Fibroblast of peridontal ligament (primary cell): ENCODE results near the gene ARL8A.
A peak's percentile ranks its signal among the peaks of the same experiment; 100 is the strongest.

Experiments
- DNase-seq: peaks from one replicate; pipeline ENCODE4 v3.0.0-alpha.2; 2010; ENCODE audit errors: extremely low read depth

The ARL8A gene

GRCh38 chr1:202135221-202135721 is 9.3 kb downstream of the ARL8A start:
- DNase-seq = peak; percentile 66

GRCh38 chr1:202134645-202135172 is 9.8 kb downstream of the ARL8A start:
- no peak for DNase-seq

- no peak for DNase-seq
Measured at GRCh38 chr1:202133989-202134388, 10.5 kb downstream of the ARL8A start.

- no peak for DNase-seq
Measured at GRCh38 chr1:202133496-202133895, 11.0 kb downstream of the ARL8A start.

- DNase-seq = no peak
Measured at GRCh38 chr1:202133001-202133400, 11.5 kb downstream of the ARL8A start.

- DNase-seq = peak; percentile 28
Measured at GRCh38 chr1:202131956-202132821, 12.3 kb downstream of the ARL8A start.

GRCh38 chr1:202130816-202131522 is 13.6 kb downstream of the ARL8A start:
- no peak for DNase-seq

GRCh38 chr1:202130297-202130721 is 14.2 kb downstream of the ARL8A start:
- DNase-seq = no peak

GRCh38 chr1:202129453-202130296 is 14.9 kb downstream of the ARL8A start:
- no peak for DNase-seq

GRCh38 chr1:202127836-202128622 is 16.5 kb downstream of the ARL8A start:
- no peak for DNase-seq

- DNase-seq = no peak
Measured at GRCh38 chr1:202127061-202127460, 17.5 kb downstream of the ARL8A start.

GRCh38 chr1:202126426-202126825 is 18.1 kb downstream of the ARL8A start:
- DNase-seq = no peak

GRCh38 chr1:202125611-202126010 is 18.9 kb downstream of the ARL8A start:
- no peak for DNase-seq

GRCh38 chr1:202124142-202124541 is 20.4 kb downstream of the ARL8A start:
- DNase-seq = no peak

GRCh38 chr1:202123336-202123813 is 21.2 kb downstream of the ARL8A start:
- no peak for DNase-seq

GRCh38 chr1:202122639-202123335 is 21.8 kb downstream of the ARL8A start, which contains the start of gene GPR37L1:
GPR37L1 (plus strand) TSS chr1:202122917; CDS start chr1:202122964, 47 bp downstream.
- DNase-seq = no peak

- no peak for DNase-seq
Measured at GRCh38 chr1:202121006-202121405, 23.5 kb downstream of the ARL8A start.

GRCh38 chr1:202117898-202118371 is 26.6 kb downstream of the ARL8A start:
- no peak for DNase-seq

GRCh38 chr1:202116287-202116686 is 28.2 kb downstream of the ARL8A start:
- DNase-seq = no peak
